K562 (cell line): Measurements from ENCODE around the gene CEP43. TPM values are rescaled to one million over a fixed set of nuclear protein-coding genes. Genes with fewer than 3 reads are reported as not detected.

Experiments used
- ATF2 ChIP-seq: sonication (generic); formaldehyde crosslinking; IDR thresholded peaks from 2 replicates; pipeline ENCODE4 v1.8.1; 2022; ENCODE audit warnings: missing genetic modification reagents
- CEBPB ChIP-seq: fragments of 450-650 bp; IDR thresholded peaks from 2 replicates; pipeline ENCODE4 v1.6.1; 2016; ENCODE audit warnings: missing genetic modification characterization, missing compliant biosample characterization
- FOXK1 ChIP-seq: sonication (generic); formaldehyde crosslinking; IDR thresholded peaks from 2 replicates; pipeline ENCODE4 v1.8.0; 2022; ENCODE audit warnings: missing genetic modification reagents, mild to moderate bottlenecking, borderline replicate concordance
- FOXP4 ChIP-seq: sonication (generic); formaldehyde crosslinking; IDR thresholded peaks from 2 replicates; pipeline ENCODE4 v1.8.0; 2022; ENCODE audit warnings: mild to moderate bottlenecking, missing genetic modification reagents, borderline replicate concordance
- HNRNPH1 ChIP-seq: fragments of 200-400 bp; formaldehyde crosslinking; optimal IDR thresholded peaks from 2 replicates; pipeline ENCODE3; 2017; ENCODE audit warnings: low read depth, mild to moderate bottlenecking, low read length, moderate library complexity
- JUN ChIP-seq, 2 experiments: sonication (generic) in 1 of 2; formaldehyde crosslinking in 1 of 2; IDR thresholded peaks; 2 replicates each; pipeline versions ENCODE4 v1.6.1 to v1.8.0; 2012 to 2022; ENCODE audit warnings: borderline replicate concordance in 2 of 2, mild to moderate bottlenecking in 2 of 2, improper control_type of control experiment in 1 of 2, low read depth in 1 of 2, low read length in 1 of 2, missing genetic modification reagents in 1 of 2
- JUND ChIP-seq, 2 experiments: IDR thresholded peaks; 2 replicates in 1 of 2; 3 replicates in 1 of 2; pipeline ENCODE4 v1.6.1; 2011; ENCODE audit warnings: borderline replicate concordance in 2 of 2, low read depth in 2 of 2, low read length in 2 of 2, improper control_type of control experiment in 1 of 2, missing biosample characterization in 1 of 2, missing genetic modification characterization in 1 of 2, missing genetic modification reagents in 1 of 2
- KDM1A ChIP-seq, 2 experiments: fragments of 450-650 bp; IDR thresholded peaks; 2 replicates each; pipeline ENCODE4 v1.6.1; 2016; ENCODE audit warnings: mild to moderate bottlenecking in 2 of 2
- LARP7 ChIP-seq: fragments of 450-650 bp; IDR thresholded peaks from 2 replicates; pipeline ENCODE4 v1.6.1; 2016
- LEF1 ChIP-seq: fragments of 450-650 bp; IDR thresholded peaks from 2 replicates; pipeline ENCODE4 v1.6.1; 2016; ENCODE audit warnings: mild to moderate bottlenecking
- PHF21A ChIP-seq: fragments of 450-650 bp; IDR thresholded peaks from 2 replicates; pipeline ENCODE4 v1.6.1; 2017; ENCODE audit warnings: low read depth, borderline replicate concordance
- POLR2A ChIP-seq: fragments of 450-650 bp; conservative IDR thresholded peaks from 2 replicates; pipeline ENCODE4 v1.6.1; 2016
- POLR2AphosphoS5 ChIP-seq: IDR thresholded peaks from 2 replicates; pipeline ENCODE4 v1.6.1; 2011; ENCODE audit warnings: mild to moderate bottlenecking, low read depth, low read length, moderate library complexity; ENCODE audit not compliant: control insufficient read depth, insufficient read depth
- PTBP1 ChIP-seq: fragments of 200-400 bp; formaldehyde crosslinking; IDR thresholded peaks from 2 replicates; pipeline ENCODE4 v1.6.1; 2017; ENCODE audit warnings: low read depth, low read length
- SIX5 ChIP-seq, 2 experiments: IDR thresholded peaks; 2 replicates each; pipeline ENCODE4 v1.6.1; 2011; ENCODE audit warnings: low read length in 2 of 2, borderline replicate concordance in 1 of 2, low read depth in 1 of 2, mild to moderate bottlenecking in 1 of 2, moderate library complexity in 1 of 2; ENCODE audit not compliant: insufficient read depth in 1 of 2
- SMC3 ChIP-seq: conservative IDR thresholded peaks from 2 replicates; pipeline ENCODE4 v1.6.1; 2011; ENCODE audit warnings: low read depth, low read length, improper control_type of control experiment; ENCODE audit not compliant: insufficient read depth
- SUPT5H ChIP-seq: fragments of 450-650 bp; IDR thresholded peaks from 2 replicates; pipeline ENCODE4 v1.6.1; 2016
- U2AF2 ChIP-seq: fragments of 200-400 bp; formaldehyde crosslinking; optimal IDR thresholded peaks from 2 replicates; pipeline ENCODE3; 2017; ENCODE audit warnings: low read depth, mild to moderate bottlenecking, low read length
- ZBTB8A ChIP-seq: fragments of 450-650 bp; IDR thresholded peaks from 2 replicates; pipeline ENCODE4 v1.6.1; 2018; ENCODE audit warnings: mild to moderate bottlenecking, moderate library complexity; ENCODE audit not compliant: partially characterized antibody
- ZNF518B ChIP-seq: fragments of 250-450 bp; sonication (Bioruptor Pico); IDR thresholded peaks from 2 replicates; pipeline ENCODE4 v1.5.0; 2021; ENCODE audit warnings: mild to moderate bottlenecking, moderate library complexity
- ZNF586 ChIP-seq: fragments of 450-650 bp; formaldehyde crosslinking; conservative IDR thresholded peaks from 2 replicates; pipeline ENCODE4 v1.4.0; 2020; ENCODE audit warnings: mild to moderate bottlenecking, moderate library complexity
- polyA plus RNA-seq, 8 experiments: library from polyadenylated mRNA; depleted of rRNA in 4 of 8; stranded (reverse) in 5 of 8; unstranded in 3 of 8; fragments of >200 nt; fragmentation: Nextera tagmentation in 2 of 8; fragmentation: Illumina TruSeq in 1 of 8; extraction: Ambion mirVana in 2 of 8; extraction: Trizol in 1 of 8; gene quantifications; 2 replicates each; pipeline versions ENCODE4 v1.2.1 to v1.2.3, GENCODE V29; 2011 to 2014; ENCODE audit warnings: inconsistent platforms in 1 of 8, missing spikeins in 1 of 8
- total RNA-seq, 7 experiments: library from RNA; depleted of rRNA in 6 of 7; stranded (reverse); fragments of >200 nt in 6 of 7; fragmentation: Illumina TruSeq in 2 of 7; extraction: Trizol in 2 of 7; gene quantifications; 2 replicates each; pipeline versions ENCODE4 v1.2.1 to v1.2.3, GENCODE V29; 2011 to 2021; ENCODE audit warnings: low replicate concordance in 1 of 7

CEP43 gene
- total and polyA plus RNA-seq, 9 of the 15 experiments (the other 6 are each of a cell fraction or from before 2014, with no cell fraction given) = 15.2 to 55.7 (median 47.4) TPM

- TF ChIP-seq ATF2 (CRISPR knock-in tag) (no peak), SMC3 (no peak), LEF1 (no peak), FOXK1 (CRISPR knock-in tag) (no peak), POLR2AphosphoS5 (no peak; the same call in 1 of the 2 replicates), JUN (IDR thresholded peaks at IDR 0.05; ENCODE audit: borderline replicate concordance, low read depth, low read length) (0 out of 2 replicates have a peak, but pooled peaks have one; percentile 17), JUN (CRISPR knock-in tag; IDR thresholded peaks at IDR 0.05; ENCODE audit: borderline replicate concordance) (0 out of 2 replicates have a peak, but pooled peaks have one; percentile 24), JUND (IDR thresholded peaks at IDR 0.05; ENCODE audit: borderline replicate concordance, low read depth, low read length) (no peak), JUND (tag; IDR thresholded peaks at IDR 0.05; ENCODE audit: borderline replicate concordance, low read depth, low read length) (peak; percentile 37; the same call in 1 of the 3 replicates), ZNF586 (no peak), LARP7 (no peak), PHF21A (no peak), POLR2A (peak; percentile 84), PTBP1 (no peak), CEBPB (no peak), ZBTB8A (no peak), U2AF2 (no peak), FOXP4 (peak; percentile 71; the same call in 1 of the 2 replicates), SIX5 (IDR thresholded peaks at IDR 0.05; ENCODE audit: borderline replicate concordance in 1 of 2, insufficient read depth in 1 of 2, low read depth in 1 of 2, low read length in 2 of 2) (no peak), HNRNPH1 (no peak), KDM1A (IDR thresholded peaks at IDR 0.05) (no peak), ZNF518B (CRISPR knock-in tag) (no peak), SUPT5H (peak; percentile 70)
These were observed at the start of gene CEP43 (continued) for GRCh38 chr6:166999145-166999883.
